SU-DHL-6 (cell line): ENCODE measurements around the gene CDH13.

Experiments used
- CTCF ChIP-seq: fragments of 200-600 bp; sonication (generic); IDR thresholded peaks from one replicate; pipeline ENCODE4 v1.5.1; 2017; ENCODE audit warnings: antibody characterized with exemption, mild to moderate bottlenecking, low read length, moderate library complexity; ENCODE audit not compliant: insufficient read depth, poor library complexity, severe bottlenecking
- EZH2phosphoT487 ChIP-seq: fragments of 200-600 bp; sonication (generic), shearing (Covaris generic); conservative IDR thresholded peaks from 2 replicates; pipeline ENCODE4 v1.6.1; 2018; ENCODE audit warnings: mild to moderate bottlenecking, antibody characterized with exemption, low read length, moderate library complexity, mixed read lengths

GRCh38 chr16:83044589-83044988 is 417.8 kb downstream of the CDH13 start:
- TF ChIP-seq EZH2phosphoT487 (no peak), CTCF (no peak)
